ENCODE data around the gene CSPG5.
A peak's percentile ranks its signal among the peaks of the same experiment; 100 is the strongest.

Gene CSPG5

DNA sequence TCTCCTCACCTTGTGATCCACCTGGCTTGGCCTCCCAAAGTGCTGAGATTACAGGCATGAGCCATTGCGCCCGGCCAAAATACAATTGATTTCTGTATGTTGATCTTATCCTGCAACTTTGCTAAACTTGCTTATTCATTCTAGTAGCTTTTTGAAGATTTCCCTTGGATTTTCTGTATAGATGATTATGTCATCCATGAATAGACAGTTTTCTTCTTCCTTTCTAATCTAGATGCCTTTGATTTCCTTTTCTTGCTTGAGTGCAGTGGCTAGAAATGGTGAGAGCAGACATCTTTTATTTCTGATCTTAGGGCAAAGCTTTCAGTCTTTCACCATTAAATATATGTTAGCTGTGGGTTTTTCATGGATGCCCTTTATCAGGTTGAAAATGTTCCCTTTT, 60.7 kb downstream of the CSPG5 start:
- H3K4me3 ChIP-seq (ENCODE audit: low read depth, low read length) = no peak overlapping the region
- H3K36me3 ChIP-seq = no peaks in the 10 kb centered on the region
- H3K27me3 ChIP-seq = no peaks in the 10 kb centered on the region
- no peaks in the 10 kb centered on the region for H3K4me1 ChIP-seq
- DNase-seq = no peak
- no peaks in the 10 kb centered on the region for H3K9me3 ChIP-seq
- TF ChIP-seq, protein P1, sequence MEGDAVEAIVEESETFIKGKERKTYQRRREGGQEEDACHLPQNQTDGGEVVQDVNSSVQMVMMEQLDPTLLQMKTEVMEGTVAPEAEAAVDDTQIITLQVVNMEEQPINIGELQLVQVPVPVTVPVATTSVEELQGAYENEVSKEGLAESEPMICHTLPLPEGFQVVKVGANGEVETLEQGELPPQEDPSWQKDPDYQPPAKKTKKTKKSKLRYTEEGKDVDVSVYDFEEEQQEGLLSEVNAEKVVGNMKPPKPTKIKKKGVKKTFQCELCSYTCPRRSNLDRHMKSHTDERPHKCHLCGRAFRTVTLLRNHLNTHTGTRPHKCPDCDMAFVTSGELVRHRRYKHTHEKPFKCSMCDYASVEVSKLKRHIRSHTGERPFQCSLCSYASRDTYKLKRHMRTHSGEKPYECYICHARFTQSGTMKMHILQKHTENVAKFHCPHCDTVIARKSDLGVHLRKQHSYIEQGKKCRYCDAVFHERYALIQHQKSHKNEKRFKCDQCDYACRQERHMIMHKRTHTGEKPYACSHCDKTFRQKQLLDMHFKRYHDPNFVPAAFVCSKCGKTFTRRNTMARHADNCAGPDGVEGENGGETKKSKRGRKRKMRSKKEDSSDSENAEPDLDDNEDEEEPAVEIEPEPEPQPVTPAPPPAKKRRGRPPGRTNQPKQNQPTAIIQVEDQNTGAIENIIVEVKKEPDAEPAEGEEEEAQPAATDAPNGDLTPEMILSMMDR (IDR thresholded peaks at IDR 0.05; ENCODE audit: low read depth, low read length) = no peak

DNA sequence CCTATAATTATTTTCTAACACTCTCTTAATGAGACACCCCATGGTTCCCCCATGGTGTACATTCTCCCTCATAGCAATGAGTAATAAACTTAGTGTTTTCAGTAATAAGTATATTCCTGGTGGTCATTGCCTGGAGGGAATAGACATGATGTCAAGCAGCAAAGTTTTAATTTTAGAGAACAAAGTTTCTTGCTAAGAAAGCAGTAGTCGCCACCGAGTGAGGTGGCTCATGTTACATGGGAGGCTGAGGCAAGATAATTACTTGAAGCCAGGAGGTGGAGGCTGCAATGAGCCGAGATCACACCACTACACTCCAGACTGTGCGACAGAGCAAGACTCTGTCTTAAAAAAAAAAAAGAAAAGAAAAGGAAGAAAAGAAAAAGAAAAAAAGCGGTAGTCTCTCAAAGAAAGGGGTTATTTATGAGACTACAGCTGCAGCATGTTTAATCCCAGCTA, 62.8 kb downstream of the CSPG5 start:
- no peaks in the 10 kb centered on the region; the same call in 1 of the 2 replicates for H3K36me3 ChIP-seq
- no peak for DNase-seq
- H3K9me3 ChIP-seq = no peaks in the 10 kb centered on the region

DNA sequence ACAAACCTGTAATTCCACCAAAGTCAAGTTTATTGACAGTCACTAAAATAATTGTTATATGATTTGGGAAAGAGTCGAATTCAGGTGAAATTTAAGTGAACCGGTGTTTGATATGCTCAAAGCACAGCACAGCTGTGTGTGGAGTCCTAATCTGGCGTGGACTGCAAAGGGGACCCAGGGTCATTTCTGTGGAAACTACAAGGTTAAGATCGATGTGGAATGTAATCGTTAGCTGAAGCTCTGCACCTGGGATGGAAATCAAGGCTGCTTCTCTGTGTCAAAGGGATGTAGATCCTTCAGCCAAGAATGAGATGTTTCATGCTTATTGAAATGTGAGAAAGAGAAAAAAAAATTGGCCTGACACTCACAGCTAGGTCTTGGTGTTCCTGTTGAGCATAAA, 63.6 kb downstream of the CSPG5 start:
- no peak for DNase-seq
- no peaks in the 10 kb centered on the region for H3K9me3 ChIP-seq
- H3K36me3 ChIP-seq = no peaks in the 10 kb centered on the region; the same call in 1 of the 2 replicates
- TF ChIP-seq, protein P1 (IDR thresholded peaks at IDR 0.05; ENCODE audit: low read depth, low read length) = no peak
- H3K4me3 ChIP-seq (ENCODE audit: low read depth, low read length) = no peak overlapping the region
- H3K4me1 ChIP-seq = no peaks in the 10 kb centered on the region
- H3K27me3 ChIP-seq = no peaks in the 10 kb centered on the region

More for the DNA sequence above, 62.8 kb downstream of the CSPG5 start:
- TF ChIP-seq, protein P1 (IDR thresholded peaks at IDR 0.05; ENCODE audit: low read depth, low read length) = no peak
- H3K4me3 ChIP-seq (ENCODE audit: low read depth, low read length) = no peak overlapping the region
- no peaks in the 10 kb centered on the region for H3K4me1 ChIP-seq
- no peaks in the 10 kb centered on the region for H3K27me3 ChIP-seq

DNA sequence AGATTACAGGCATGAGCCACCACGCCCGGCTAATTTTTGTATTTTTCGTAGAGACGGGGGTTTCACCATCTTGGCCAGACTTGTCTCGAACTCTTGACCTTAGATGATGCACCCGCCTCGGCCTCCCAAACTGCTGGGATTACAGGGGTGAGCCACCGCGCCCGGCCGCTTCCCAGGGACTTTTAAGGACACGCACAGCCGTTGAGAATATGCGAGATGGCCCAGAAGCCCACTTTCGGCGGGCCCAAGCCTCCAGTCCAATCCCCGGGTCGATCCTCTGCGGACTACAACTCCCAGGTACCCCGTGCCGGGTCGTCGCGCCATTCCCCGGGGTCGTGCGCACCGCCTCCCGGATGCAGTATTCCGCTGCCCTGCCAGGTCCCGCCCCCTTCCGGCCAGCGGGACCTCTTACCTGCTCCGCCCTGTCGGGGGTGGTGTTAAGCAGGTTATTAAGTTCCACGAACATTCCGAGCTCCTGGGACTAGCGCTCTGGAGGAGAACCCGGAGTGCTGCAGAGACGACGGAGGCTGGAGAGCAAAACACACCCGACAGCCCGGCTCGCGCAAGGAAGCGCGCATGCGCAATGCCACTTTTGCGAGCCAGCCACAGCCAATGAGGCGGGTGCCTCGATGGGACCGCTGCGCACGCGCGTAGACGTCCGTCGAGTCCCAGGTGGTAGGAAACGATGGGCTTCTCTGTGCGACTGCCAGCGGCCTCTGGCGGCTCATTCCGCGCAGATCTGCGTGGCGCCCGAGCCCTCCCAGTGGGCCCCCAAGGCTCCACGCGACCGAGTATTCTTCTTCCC, 65.3 kb downstream of the CSPG5 start, which contains the start of gene ELP6:
ELP6 (minus strand) TSS at position 588 of the 805 bp plus-strand sequence; CDS start at position 466, 122 bp downstream.
- no peaks in the 10 kb centered on the region for H3K9me3 ChIP-seq
- TF ChIP-seq, protein P1 (IDR thresholded peaks at IDR 0.05; ENCODE audit: low read depth, low read length) = peak; percentile 52
- DNase-seq = peak; percentile 93
- H3K4me1 ChIP-seq = no peaks in the 10 kb centered on the region
- H3K27me3 ChIP-seq = no peaks in the 10 kb centered on the region
- H3K4me3 ChIP-seq (ENCODE audit: low read depth, low read length) = peak within 1 kb of the TSS; percentile 75
- H3K36me3 ChIP-seq = no peaks in the 10 kb centered on the region; the same call in 1 of the 2 replicates

DNA sequence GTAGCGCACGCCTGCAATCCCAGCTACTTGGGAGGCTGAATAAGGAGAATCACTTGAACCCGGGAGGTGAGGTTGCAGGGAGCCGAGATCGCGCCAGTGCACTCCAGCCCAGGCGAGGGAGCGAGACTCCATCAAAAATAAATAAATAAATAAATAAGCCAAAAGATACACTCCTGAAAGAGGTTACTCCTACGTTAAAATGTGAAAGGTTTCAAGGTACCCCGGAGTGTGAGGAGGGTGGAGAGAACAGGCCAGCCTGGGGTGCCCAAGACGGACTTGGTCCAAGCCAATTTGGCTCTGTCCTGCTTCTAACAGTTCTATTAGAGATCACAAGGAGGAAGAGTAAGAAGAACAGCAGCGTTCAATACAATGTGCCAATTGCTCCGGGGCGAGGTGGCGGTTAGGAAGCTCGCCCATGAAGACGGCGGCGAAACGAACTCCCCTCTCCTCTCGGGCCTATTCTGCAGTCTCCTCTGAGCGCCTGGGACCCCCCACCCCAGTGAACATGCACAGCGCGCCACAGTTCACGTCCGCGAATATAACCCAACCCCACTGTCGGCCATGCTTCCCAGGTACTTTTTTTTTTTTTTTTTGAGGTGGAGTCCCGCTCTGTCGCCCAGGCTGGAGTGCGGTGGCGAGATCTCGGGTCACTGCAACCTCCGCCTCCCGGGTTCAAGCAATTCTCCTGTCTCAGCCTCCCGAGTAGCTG, 66.1 kb downstream of the CSPG5 start:
- Histone ChIP-seq H3K4me3 (ENCODE audit: low read depth, low read length) (peak overlapping the region; percentile 75), H3K27me3 (no peaks in the 10 kb centered on the region), H3K4me1 (no peaks in the 10 kb centered on the region), H3K36me3 (no peaks in the 10 kb centered on the region; the same call in 1 of the 2 replicates), H3K9me3 (no peaks in the 10 kb centered on the region)
- TF ChIP-seq, protein P1 (IDR thresholded peaks at IDR 0.05; ENCODE audit: low read depth, low read length) = no peak
- DNase-seq = peak; percentile 16
